C4-2B (cell line): ENCODE results near the gene BRD4.

Experiments used
- H3K27ac ChIP-seq: fragments of 450-650 bp; 2 replicates; pipeline ENCODE4 v1.5.1; 2017
- ZFX ChIP-seq: fragments of 450-650 bp; IDR thresholded peaks from 2 replicates; pipeline ENCODE4 v1.6.1; 2017
- TF ChIP-seq, protein P1 (sequence below): fragments of 450-650 bp; conservative IDR thresholded peaks from 2 replicates; pipeline ENCODE4 v1.5.1; 2017; ENCODE audit warnings: mild to moderate bottlenecking

The BRD4 gene

DNA sequence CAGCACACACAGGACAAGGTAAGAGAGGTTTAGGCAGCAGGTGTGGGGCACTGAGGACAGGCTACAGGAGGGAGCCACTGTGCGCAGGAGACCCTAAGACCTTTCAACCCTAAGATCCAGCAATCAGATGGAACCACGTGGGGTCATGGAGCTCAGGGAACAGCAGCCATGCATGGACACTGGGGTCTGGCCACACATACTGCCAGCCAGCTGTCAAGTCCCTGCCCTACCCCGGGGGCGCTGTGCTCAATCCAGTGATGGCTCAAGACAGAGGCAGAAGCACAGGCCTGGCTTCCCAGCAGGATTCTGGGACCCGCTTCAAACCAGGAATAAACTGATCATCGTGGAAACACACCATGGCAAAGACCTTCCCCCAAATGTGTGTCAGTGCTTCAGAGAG is 74.6 kb downstream of the BRD4 start:
- no peak overlapping the region for H3K27ac ChIP-seq
- no peak for TF ChIP-seq ZFX
- TF ChIP-seq, protein P1, sequence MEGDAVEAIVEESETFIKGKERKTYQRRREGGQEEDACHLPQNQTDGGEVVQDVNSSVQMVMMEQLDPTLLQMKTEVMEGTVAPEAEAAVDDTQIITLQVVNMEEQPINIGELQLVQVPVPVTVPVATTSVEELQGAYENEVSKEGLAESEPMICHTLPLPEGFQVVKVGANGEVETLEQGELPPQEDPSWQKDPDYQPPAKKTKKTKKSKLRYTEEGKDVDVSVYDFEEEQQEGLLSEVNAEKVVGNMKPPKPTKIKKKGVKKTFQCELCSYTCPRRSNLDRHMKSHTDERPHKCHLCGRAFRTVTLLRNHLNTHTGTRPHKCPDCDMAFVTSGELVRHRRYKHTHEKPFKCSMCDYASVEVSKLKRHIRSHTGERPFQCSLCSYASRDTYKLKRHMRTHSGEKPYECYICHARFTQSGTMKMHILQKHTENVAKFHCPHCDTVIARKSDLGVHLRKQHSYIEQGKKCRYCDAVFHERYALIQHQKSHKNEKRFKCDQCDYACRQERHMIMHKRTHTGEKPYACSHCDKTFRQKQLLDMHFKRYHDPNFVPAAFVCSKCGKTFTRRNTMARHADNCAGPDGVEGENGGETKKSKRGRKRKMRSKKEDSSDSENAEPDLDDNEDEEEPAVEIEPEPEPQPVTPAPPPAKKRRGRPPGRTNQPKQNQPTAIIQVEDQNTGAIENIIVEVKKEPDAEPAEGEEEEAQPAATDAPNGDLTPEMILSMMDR, result no peak

DNA sequence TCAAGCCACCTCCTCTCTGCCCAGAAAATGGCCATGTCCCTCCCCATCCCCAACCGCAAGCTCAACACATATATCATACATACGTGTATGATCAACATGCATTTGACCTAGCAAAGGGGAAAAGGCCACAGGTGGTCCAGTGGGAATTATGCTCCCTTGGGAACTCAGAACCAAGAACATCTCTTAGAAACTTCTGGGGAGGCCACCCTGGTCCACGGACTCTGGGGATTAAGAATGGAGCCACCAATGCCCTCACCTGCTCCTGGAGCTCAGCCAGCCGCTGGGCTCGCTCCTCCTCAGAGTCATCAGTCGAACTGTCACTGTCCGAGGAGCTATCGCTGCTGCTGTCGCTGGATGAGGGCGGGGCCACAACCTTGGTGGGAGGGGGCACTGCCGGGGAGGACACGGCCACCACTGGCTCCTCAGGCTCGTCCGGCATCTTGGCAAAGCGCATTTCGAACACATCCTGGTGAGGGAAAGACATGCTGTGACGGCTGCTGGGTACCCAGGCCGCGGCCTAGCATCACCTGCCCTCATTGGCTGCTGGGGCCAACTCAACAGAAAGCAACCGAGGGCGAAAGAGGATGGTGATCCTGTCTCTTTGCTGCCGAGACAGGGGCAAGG is 75.5 kb downstream of the BRD4 start:
- TF ChIP-seq, protein P1, result no peak
- TF ChIP-seq ZFX, result no peak
- no peak overlapping the region for H3K27ac ChIP-seq

DNA sequence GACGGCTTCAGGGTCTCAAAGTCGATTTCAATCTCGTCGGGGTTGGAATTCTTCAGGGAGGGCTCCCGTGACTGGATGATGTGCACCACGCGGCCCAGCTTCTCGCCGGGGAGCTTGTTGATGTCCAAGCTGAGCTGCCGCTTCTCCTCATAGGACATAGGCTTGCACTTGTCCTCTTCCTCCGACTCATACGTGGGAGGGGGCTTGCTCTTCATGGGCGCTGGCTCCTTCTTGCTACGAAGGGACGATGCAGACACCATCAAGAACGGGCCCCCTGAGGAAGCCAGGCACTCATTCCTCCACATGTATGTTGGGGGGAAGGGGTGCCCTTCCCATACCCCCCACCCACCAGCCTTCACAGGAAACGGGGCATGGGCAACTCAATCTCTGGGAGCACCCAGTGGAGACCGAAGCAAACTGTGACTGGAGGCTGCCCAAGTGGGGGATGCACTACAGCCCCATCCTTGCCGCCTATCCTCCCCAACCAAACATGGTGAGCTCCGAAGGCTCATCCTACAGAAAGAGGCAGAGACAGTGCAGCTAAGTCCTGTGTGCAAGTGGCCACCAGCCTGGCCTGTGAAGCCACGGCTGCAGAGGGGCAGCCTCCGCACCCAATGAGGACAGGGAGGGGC is 76.9 kb downstream of the BRD4 start:
- TF ChIP-seq ZFX, result no peak
- TF ChIP-seq, protein P1, result no peak
- no peak overlapping the region for H3K27ac ChIP-seq

DNA sequence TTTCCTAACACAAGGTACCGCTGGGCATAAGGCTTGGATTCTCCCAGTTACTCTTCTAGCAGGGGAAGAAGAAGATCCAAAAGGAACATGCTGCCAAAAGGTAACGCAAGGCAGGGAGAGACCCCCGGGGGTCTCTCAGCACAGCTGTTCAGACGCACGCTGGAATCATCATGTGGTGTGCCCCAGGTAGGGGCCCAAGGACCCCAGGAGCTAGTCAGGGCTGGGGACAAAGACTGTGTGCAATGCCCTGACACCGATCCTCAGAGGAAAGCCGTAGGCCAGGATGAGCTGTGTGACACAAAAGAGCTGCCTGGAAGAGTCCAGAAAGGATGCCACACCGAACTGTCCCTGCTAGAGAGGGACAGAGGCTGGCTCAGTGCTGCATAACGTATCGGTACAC is 77.8 kb downstream of the BRD4 start:
- no peak overlapping the region for H3K27ac ChIP-seq
- TF ChIP-seq ZFX, result no peak
- TF ChIP-seq, protein P1, result no peak

DNA sequence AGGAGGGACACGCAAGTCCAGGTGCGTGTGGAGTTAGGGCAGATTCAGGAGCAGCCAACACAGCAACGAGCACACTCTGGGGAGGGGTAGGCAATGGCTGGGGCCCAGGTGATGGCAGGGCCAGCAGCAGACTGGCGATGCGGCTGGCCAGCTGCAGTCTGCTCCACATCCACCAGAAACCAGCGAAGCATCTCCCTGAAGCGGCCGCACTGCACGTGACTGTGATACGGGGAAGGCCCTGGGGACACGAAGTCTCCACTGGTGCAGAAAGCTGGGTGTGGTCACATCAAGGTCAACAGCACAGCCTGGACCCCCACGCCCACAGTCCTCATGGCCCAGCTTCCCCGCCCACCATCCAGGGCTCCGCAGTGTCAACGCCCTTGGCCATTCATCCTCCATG is 78.8 kb downstream of the BRD4 start:
- no peak for TF ChIP-seq ZFX
- TF ChIP-seq, protein P1, result no peak
- no peak overlapping the region for H3K27ac ChIP-seq

DNA sequence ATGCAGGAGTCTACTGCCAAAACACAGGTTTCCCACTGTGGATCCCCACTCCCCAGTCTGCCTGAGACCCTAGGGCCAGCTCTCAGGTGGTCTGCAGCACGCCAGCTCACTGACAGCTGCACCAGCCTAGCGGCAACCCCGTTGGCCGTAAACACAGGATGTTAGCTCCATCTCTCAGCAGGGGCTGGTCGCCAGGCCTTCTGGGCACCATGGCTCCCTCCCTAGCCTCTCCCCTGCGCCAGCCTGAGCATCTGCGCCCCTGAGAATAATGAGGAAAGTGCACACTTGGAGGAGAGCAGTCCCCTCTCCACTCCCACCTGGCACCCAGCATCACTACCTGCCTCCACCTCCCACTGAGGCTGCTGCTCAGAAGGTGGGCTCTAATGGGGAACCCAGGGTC is 79.3 kb downstream of the BRD4 start:
- H3K27ac ChIP-seq, result no peak overlapping the region
- TF ChIP-seq, protein P1, result no peak
- no peak for TF ChIP-seq ZFX

DNA sequence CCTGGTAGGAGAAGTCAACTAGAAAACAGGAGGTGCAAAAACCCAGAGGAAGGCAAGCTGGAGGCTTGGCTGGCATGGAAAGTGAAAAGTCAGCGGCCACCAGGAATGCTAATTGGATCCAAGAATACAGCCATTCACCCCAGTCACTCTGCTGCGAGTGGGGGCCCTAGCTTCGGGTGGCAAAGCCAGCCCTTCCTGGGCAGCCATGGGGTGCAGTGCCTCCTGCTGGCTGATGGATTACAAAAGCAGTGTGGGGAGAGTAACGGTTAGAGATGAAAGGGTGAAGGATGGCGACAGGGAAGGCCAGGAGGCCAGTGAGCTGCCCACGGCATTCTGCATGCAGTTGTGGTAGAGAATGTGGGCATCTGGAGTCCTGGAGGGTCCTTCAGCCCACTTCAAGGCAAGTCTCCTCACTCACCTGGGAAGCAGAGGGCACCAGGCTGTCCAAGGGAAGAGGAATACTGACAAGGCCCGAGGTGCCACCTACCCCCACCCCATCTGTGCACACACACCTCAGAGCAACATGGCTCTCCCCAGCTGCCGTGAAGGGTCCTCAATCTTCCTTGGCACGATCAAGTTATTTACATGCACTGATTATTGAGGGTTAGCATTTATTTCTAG is 79.8 kb downstream of the BRD4 start:
- no peak overlapping the region for H3K27ac ChIP-seq
- TF ChIP-seq ZFX, result no peak
- TF ChIP-seq, protein P1, result no peak; the same call in 1 of the 2 replicates
